ENCODE measurements around the gene SBNO1. TPM values are rescaled to one million over a fixed set of nuclear protein-coding genes. Genes with fewer than 3 reads are reported as not detected.

SBNO1 gene
- polyA plus RNA-seq, 3 donors = 5.6 to 16.9 (median 11.4) TPM

DNA sequence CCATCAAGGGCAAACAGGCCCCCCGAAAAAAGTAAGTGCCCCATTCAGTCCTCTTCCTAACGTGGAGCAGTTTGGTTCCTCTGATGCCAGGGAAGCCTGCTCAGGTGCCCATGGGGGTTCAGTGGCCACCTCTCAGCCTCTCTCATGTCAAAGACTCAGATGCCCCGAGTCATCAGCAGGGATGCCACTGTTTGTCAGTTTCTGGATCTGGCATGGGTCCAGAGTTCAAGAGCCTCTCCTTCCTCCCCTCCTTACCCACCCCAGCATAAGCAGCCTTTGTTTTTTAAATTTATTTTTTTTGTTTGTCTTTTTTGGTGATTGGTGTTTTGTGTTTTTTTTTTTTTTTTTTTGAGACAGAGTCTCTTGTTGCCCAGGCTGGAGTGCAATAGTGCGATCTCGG lies 30.6 kb upstream of the SBNO1 start:
- H3K27ac ChIP-seq (ENCODE audit: low read depth in 1 of 2, low read length in 2 of 2) = no peak overlapping the region
- WGBS (ENCODE audit: insufficient coverage) = 100% methylated on average over 2 of the region's 5 CpGs
- no peak for TF ChIP-seq CTCF (IDR thresholded peaks at IDR 0.05)
- intact Hi-C loops (cut with micrococcal nuclease) = no loop called here
- DNase-seq = no peak
- H3K4me1 ChIP-seq (ENCODE audit: control insufficient read depth in 1 of 2, insufficient read depth in 2 of 2, low read length in 2 of 2) = peaks cover 23 to 28% of the 10 kb centered on the region in 2 donors
- H2AFZ ChIP-seq (ENCODE audit: insufficient read depth, low read depth, low read length, poor library complexity, severe bottlenecking) = no peak overlapping the region
- Mint-ChIP-seq H3K4me3 (no peak overlapping the region), H3K4me1 (peaks cover 28% of the 10 kb centered on the region), H3K9me3 (no peaks in the 10 kb centered on the region), H3K27me3 (ENCODE audit: low read depth in 3 of 3) (peaks cover 0 to 2% (median 0%) of the 10 kb centered on the region in 3 donors), H3K36me3 (peaks cover 50 to 61% of the 10 kb centered on the region in 2 donors), H3K27ac (no peak overlapping the region)
- no peaks in the 10 kb centered on the region for H3K9me3 ChIP-seq (replicated peaks in 1 of 2; ENCODE audit: control insufficient read depth in 1 of 2, insufficient read depth in 1 of 2, low read length in 2 of 2)
- H4K20me1 ChIP-seq (ENCODE audit: insufficient read depth, low read length) = peaks cover 74% of the 10 kb centered on the region
- peaks cover 49 to 71% of the 10 kb centered on the region in 2 donors for H3K36me3 ChIP-seq (replicated peaks in 1 of 2; ENCODE audit: control insufficient read depth in 1 of 2, insufficient read depth in 2 of 2, low read length in 2 of 2)
- H3K9ac ChIP-seq (ENCODE audit: insufficient read depth, low read length, poor library complexity, severe bottlenecking) = no peak overlapping the region
- H3K4me3 ChIP-seq (replicated peaks in 1 of 3; ENCODE audit: low read depth in 2 of 3, low read length in 3 of 3) = no peak overlapping the region
- H3K4me2 ChIP-seq (replicated peaks; ENCODE audit: extremely low read depth, low read length, poor library complexity, severe bottlenecking) = no peak overlapping the region
- peaks cover 85% of the 10 kb centered on the region for H3K79me2 ChIP-seq (ENCODE audit: insufficient read depth, low read length)
- H3K27me3 ChIP-seq (ENCODE audit: control insufficient read depth in 2 of 2, insufficient read depth in 2 of 2, low read length in 2 of 2) = no peaks in the 10 kb centered on the region

GRCh38 chr12:123393747-123394146 lies 29.1 kb upstream of the SBNO1 start:
- DNase-seq = no peak
- Mint-ChIP-seq H3K27me3 (ENCODE audit: low read depth in 3 of 3) (peaks cover 0 to 6% (median 0%) of the 10 kb centered on the region in 3 donors), H3K27ac (no peak overlapping the region), H3K4me1 (peaks cover 33% of the 10 kb centered on the region), H3K36me3 (peaks cover 44 to 56% of the 10 kb centered on the region in 2 donors), H3K9me3 (no peaks in the 10 kb centered on the region), H3K4me3 (no peak overlapping the region)
- WGBS (ENCODE audit: insufficient coverage) = 100% methylated on average over 1 of the region's 4 CpGs
- intact Hi-C loops (cut with micrococcal nuclease) = loop anchor here in 1 of 2 donors (5.0 kb wide), 1 partner anchor 41 kb away; no protein-coding TSS in a partner anchor
- H3K27ac ChIP-seq (ENCODE audit: low read depth in 1 of 2, low read length in 2 of 2) = no peak overlapping the region
- H3K4me3 ChIP-seq (replicated peaks in 1 of 3; ENCODE audit: low read depth in 2 of 3, low read length in 3 of 3) = no peak overlapping the region
- H3K9me3 ChIP-seq (replicated peaks in 1 of 2; ENCODE audit: control insufficient read depth in 1 of 2, insufficient read depth in 1 of 2, low read length in 2 of 2) = no peaks in the 10 kb centered on the region
- H2AFZ ChIP-seq (ENCODE audit: insufficient read depth, low read depth, low read length, poor library complexity, severe bottlenecking) = no peak overlapping the region
- no peaks in the 10 kb centered on the region for H3K27me3 ChIP-seq (ENCODE audit: control insufficient read depth in 2 of 2, insufficient read depth in 2 of 2, low read length in 2 of 2)
- peaks cover 40 to 60% of the 10 kb centered on the region in 2 donors for H3K36me3 ChIP-seq (replicated peaks in 1 of 2; ENCODE audit: control insufficient read depth in 1 of 2, insufficient read depth in 2 of 2, low read length in 2 of 2)
- no peak for TF ChIP-seq CTCF (IDR thresholded peaks at IDR 0.05)
- H4K20me1 ChIP-seq (ENCODE audit: insufficient read depth, low read length) = peaks cover 71% of the 10 kb centered on the region
- H3K79me2 ChIP-seq (ENCODE audit: insufficient read depth, low read length) = peaks cover 82% of the 10 kb centered on the region
- H3K4me1 ChIP-seq (ENCODE audit: control insufficient read depth in 1 of 2, insufficient read depth in 2 of 2, low read length in 2 of 2) = peaks cover 30 to 36% of the 10 kb centered on the region in 2 donors
- H3K4me2 ChIP-seq (replicated peaks; ENCODE audit: extremely low read depth, low read length, poor library complexity, severe bottlenecking) = no peak overlapping the region
- no peak overlapping the region for H3K9ac ChIP-seq (ENCODE audit: insufficient read depth, low read length, poor library complexity, severe bottlenecking)

All from CD14-positive monocyte (primary cell).